GM12892 (cell line): ENCODE measurements around the gene DDHD1.
"Not testable (repeated sequence)": the region's sequence is repeated elsewhere in the genome, so short reads cannot be mapped to it uniquely, and the experiment has no call there.

ENCODE experiments used
- DNase-seq: peaks from one replicate; pipeline ENCODE4 v3.0.0; 2011; ENCODE audit not compliant: insufficient read length
- FAIRE-seq: peaks from 2 replicates; lab custom pipeline; 2011; peaks lifted over from hg19 to GRCh38; lab: Jason Lieb, UNC
- POLR2A ChIP-seq: IDR thresholded peaks from 2 replicates; pipeline ENCODE4 v1.6.1; 2011; ENCODE audit warnings: low read depth, low read length, control low read depth
- POLR2AphosphoS5 ChIP-seq: IDR thresholded peaks from 2 replicates; pipeline ENCODE4 v1.6.1; 2011; ENCODE audit warnings: low read depth, low read length, control low read depth
- TAF1 ChIP-seq: IDR thresholded peaks from 2 replicates; pipeline ENCODE4 v1.6.1; 2011; ENCODE audit warnings: low read depth, mild to moderate bottlenecking, control low read depth, low read length, borderline replicate concordance

DDHD1 gene

DNA sequence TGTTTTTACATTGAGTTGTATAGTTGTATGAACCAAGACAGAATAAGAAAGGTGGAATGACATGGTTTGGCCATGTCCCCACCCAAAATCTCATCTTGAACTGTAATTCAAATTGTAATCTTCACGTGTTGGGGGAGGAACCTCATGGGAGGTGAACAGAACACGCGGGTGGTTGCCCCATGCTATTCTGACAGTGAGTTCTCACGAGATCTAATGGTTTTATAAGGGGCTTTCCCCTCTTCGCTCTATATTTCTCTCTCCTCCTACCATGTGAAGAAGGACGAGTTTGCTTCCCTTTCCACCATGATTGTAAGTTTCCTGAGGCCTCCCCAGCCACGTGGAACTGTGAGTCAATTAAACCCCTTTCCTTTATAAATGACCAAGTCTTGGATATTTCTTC lies 25.3 kb downstream of the DDHD1 start:
- FAIRE-seq (no peak), DNase-seq (no peak)
- TF ChIP-seq TAF1 = no peak
- TF ChIP-seq POLR2A = no peak
- no peak for TF ChIP-seq POLR2AphosphoS5

DNA sequence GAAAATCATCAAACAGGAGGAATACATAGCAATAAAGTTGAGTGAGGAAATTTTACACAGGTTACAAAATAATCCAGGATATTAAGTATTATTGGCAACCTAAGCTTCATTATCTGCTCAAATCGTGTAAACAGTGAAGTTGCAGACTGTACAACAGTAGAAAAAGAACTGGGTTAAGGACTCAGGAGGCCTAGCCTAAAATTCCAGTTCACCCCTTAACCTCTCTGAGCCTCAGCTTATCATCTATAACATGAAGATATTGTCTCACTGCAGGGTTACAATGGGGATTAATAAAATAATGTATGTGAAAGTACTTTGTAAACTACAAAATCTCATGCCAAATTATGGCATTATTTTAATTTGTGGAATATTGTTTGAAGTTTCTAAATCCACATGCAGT lies 26.0 kb downstream of the DDHD1 start:
- DNase-seq = no peak
- FAIRE-seq = no peak
- TF ChIP-seq TAF1 (no peak), POLR2AphosphoS5 (no peak), POLR2A (no peak)

DNA sequence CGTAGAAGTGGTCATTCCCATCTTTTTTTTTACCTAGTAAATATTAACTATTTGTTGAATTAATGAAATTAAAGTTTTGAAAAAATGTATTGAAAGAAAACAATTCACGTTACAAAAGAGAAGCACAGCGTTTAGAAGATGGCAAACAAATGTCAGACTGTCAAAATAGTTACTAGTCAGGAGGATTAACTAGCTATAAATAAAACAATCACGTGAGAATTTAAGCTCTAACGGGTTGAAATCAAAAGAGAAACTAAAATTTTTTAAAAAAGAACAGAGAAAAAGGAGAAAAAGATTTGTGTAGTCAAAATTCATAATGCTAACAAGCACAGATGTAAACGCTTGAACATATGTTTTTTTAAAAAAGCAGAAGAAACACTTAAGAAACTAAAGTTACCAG lies 26.4 kb downstream of the DDHD1 start:
- FAIRE-seq (no peak), DNase-seq (no peak)
- TF ChIP-seq POLR2A (no peak), TAF1 (no peak), POLR2AphosphoS5 (no peak)

DNA sequence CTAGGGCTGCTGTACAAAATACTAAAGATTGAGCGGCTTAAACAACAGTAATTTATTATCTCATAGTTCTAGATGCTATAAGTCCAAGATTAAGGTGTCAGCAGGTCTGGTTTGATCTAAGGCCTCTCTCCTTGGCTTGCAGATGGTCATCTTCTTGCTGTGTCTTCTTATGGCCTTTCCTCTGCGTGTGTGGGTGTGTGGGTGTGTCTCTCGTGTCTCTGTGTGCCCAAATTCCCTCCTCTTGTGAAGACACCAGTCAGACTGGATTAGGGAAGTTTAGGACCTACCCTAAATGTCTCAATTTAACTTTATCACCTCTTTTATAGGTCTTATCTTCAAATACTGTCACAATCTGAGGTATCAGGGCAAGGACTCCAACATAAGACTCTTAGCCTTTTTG lies 28.3 kb downstream of the DDHD1 start:
- no peak for TF ChIP-seq TAF1
- TF ChIP-seq POLR2A = no peak
- TF ChIP-seq POLR2AphosphoS5 = no peak
- DNase-seq (no peak), FAIRE-seq (no peak)

DNA sequence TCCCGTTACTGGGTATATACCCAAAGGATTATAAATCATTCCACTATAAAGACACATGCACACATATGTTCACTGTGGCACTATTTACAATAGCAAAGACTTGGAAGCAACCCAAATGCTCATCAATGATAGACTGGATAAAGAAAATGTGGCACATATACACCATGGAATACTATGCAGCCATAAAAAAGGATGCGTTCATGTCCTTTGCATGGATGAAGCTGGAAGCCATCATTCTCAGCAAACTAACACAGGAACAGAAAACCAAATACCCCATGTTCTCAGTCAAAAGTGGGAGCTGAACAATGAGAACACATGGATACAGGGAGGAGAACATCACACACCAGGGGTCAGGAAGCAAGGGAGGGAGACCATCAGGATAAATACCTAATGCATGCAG lies 31.7 kb downstream of the DDHD1 start:
- not testable (repeated sequence) for DNase-seq, FAIRE-seq

DNA sequence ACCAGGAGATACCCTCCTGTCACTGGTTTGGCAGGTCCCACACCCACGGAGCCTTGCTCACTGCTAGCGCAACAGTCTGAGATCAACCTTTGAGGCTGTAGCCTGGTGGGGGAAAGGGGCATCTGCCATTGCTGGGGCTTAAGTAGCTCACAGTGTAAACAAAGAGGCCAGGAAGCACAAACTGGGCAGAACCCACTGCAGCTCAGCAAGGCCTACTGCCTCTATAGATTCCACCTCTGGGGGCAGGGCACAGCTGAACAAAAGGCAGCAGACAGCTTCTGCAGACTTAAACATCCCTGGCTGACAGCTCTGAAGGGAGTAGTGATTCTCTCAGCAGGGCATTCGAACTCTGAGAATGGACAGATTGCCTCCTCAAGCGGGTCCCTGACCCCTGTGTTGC lies 35.6 kb downstream of the DDHD1 start:
- not testable (repeated sequence) for FAIRE-seq, DNase-seq

DNA sequence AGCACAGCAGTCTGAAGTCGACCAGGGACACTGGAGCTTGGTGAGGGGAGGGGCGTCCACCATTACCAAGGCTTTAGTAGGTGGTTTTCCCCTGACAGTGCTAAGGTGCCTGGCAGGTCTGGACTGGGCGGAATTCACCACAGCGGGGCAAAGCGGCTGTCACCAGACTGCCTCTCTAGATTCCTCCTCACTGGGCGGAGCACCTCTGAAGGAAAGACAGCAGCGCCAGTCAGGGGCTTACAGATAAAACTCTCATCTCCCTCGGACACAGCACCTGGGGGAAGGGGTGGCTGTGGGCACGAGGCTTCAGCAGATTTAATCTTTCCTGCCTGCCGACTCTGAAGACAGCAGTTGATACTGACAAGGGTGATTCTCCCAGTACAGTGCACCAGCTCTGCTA lies 39.1 kb downstream of the DDHD1 start:
- DNase-seq = no peak
- TF ChIP-seq TAF1 = no peak
- no peak for FAIRE-seq

DNA sequence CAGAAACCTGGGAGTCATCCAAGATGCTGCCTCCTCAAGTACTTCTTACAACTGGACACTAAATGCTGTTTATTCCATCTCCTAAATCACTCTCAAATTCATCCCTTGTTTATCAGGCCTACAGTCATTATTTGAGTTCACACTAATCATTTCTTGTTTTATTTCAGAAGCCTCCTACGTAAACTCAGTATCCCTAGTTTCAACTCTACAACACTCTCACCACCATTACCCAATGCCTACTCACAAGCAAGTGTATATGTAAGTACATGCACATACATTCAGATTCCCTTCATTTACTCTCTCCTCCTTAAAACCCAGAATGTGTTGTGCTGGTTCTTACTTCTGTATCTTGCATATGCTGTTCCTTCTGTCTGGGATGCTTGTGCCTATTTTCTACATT lies 43.0 kb downstream of the DDHD1 start:
- TF ChIP-seq POLR2AphosphoS5 = no peak
- no peak for TF ChIP-seq POLR2A
- no peak for TF ChIP-seq TAF1
- no peak for DNase-seq

DNA sequence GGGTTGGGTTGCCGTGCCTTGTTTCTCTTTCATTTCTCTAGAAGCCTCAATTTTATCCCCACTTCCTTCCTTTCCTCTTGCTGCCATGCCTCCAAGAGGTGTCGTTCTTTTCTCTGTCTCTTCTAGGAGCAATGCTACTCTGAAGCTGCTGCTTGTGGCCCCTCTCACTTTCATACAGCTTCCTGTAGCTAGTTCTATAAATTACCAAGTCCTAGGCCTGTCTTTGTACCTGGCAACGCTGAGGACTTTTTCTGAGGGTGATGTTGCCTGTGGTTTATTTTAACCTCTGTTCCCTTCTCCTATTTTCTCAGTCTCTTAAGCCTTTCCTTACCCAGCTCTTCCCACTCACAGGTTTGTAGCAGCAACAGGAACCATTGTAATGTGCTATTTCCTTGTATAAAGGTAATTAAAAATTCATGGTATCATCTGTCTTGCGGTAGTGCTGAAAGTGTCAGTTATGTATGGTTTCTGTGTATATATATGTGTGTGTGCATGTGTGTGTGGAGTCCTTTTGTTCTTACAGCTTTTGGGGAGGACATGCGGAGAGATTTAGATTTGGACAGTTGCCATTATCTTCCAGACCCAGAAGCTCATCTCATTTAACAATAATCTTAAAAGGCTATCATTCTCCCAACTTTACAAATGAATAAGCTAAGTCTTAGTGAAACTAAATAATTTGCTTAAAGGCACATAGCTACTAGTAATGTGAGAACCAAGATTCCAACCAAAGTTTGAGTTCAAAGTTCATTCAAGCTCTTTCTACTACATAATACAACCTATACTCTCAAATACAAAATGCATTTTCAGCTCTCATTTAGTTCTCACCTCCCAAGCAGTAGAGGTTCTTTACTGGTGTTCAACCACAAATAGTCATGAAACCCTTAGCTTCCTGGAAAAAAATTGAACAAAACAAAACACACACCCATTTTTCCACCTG lies 43.8 kb downstream of the DDHD1 start:
- peak; percentile 38 for DNase-seq
- peak; percentile 95 for FAIRE-seq
- TF ChIP-seq POLR2A (no peak; the same call in 1 of the 2 replicates), POLR2AphosphoS5 (0 out of 2 replicates have a peak, but pooled peaks have one; percentile 33)

More for the DNA sequence above, 43.0 kb downstream of the DDHD1 start:
- FAIRE-seq = peak; percentile 30

DNA sequence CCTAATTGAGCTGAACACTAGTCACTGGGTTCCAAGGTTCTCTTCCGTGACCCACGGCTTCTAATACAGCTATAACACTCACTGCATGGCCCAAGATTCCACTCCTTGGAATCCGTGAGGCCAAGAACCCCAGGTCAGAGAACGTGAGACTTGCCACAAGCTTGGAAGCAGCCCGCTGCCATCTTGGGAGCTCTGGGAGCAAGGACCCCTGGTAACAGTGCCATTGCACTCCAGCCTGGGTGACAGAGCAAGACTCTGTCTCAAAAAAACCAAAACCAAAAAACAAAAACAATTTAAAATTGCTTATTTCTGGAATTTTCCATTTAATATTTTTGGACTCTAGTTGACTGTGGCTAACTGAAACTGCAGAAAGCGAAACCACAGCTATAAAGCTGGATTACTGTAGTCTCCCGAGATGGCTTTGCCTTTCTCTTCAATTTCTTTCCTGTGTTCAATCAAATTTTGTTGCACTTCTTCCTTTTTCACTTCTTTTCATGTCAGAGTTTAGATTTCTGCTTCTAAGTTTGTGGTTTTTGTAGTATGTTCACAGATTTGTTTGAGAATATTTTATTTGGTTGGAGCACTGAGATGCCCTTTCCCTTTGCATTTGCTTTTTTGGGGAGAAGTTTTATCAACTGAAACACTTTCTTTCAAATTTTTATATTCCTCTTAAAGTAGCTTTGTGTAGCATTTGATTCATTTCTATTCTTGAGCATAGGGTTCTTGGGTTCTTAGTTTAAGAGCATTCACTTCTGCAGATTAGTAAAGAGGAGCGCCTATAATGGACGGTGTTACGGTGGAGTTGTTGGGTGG lies 44.6 kb downstream of the DDHD1 start:
- peak; percentile 51 for FAIRE-seq
- DNase-seq = no peak

DNA sequence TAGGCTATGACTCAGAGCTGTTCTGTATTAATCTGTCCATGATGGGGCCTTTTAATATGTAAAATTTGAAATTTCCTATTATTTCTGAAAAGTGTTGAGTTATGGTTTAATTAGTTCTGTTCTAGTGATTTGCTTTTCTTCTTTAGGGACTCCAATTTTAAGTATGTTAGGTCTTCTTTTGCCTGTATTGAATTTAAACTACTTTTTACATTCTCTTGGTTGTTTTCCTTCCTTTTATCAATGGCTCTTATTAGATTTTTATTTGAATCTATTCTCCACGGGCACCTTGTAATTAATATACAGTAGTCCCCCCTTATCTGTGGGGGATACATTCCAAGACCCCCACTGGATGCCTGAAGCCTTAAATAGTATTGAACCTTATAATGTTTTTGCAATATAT lies 46.4 kb downstream of the DDHD1 start:
- TF ChIP-seq POLR2AphosphoS5 (no peak), TAF1 (no peak), POLR2A (no peak)
- DNase-seq (no peak), FAIRE-seq (no peak)

More for the DNA sequence above, 44.6 kb downstream of the DDHD1 start:
- no peak for TF ChIP-seq TAF1
